Thyroid gland (tissue), 4 donors: ENCODE data around the gene MYH13. TPM values are rescaled to one million over a fixed set of nuclear protein-coding genes. Genes with fewer than 3 reads are reported as not detected.

Source experiments
- DNase-seq, 2 donors: peaks; one replicate each; pipeline ENCODE4 v3.0.0-alpha.2; 2019
- H3K27ac ChIP-seq, 3 donors: fragments of 200-600 bp; sonication (generic); 1 replicate in 2 of 3; 2 replicates in 1 of 3; pipeline ENCODE4 v1.5.1; 2016 to 2019; ENCODE audit warnings: mild to moderate bottlenecking in 1 of 3, moderate library complexity in 1 of 3
- H3K27me3 ChIP-seq: fragments of 200-600 bp; sonication (generic); one replicate; pipeline ENCODE4 v1.5.1; 2019
- H3K36me3 ChIP-seq, 2 donors: fragments of 200-600 bp; sonication (generic); one replicate each; pipeline ENCODE4 v1.5.1; 2016 to 2019
- H3K4me1 ChIP-seq, 2 donors: fragments of 200-600 bp; sonication (generic); one replicate each; pipeline ENCODE4 v1.5.1; 2017 to 2019
- H3K4me3 ChIP-seq, 3 donors: fragments of 200-600 bp; sonication (generic); replicated peaks in 1 of 3; 1 replicate in 2 of 3; 2 replicates in 1 of 3; pipeline ENCODE4 v1.5.1; 2016; ENCODE audit warnings: mild to moderate bottlenecking in 1 of 3
- H3K9me3 ChIP-seq: fragments of 200-600 bp; sonication (generic); one replicate; pipeline ENCODE4 v1.5.1; 2017
- POLR2A ChIP-seq, 2 donors: fragments of 450-650 bp; IDR thresholded peaks; one replicate each; pipeline ENCODE4 v1.6.1; 2017; ENCODE audit warnings: antibody characterized with exemption in 2 of 2, mild to moderate bottlenecking in 2 of 2, moderate library complexity in 1 of 2
- WGBS, 2 donors: methylation state at CpG; one replicate each; pipeline ENCODE4 v1.1.5; 2017; 5-methylcytosine and 5-hydroxymethylcytosine counted together
- intact Hi-C: fragments of 100-400 bp; cut with DNase I; formaldehyde crosslinking; loops from one replicate; pipeline ENCODE4 v1.15.1; 2023
- total RNA-seq, 4 donors: library from RNA; depleted of rRNA; stranded (reverse); fragments of >200 nt; gene quantifications; one replicate each; pipeline ENCODE4 v1.2.3, GENCODE V29; 2016
- TF ChIP-seq, protein P1 (sequence below), 6 experiments: fragments of 200-600 bp in 3 of 6; fragments of 450-650 bp in 3 of 6; sonication (generic) in 3 of 6; IDR thresholded peaks; one replicate each; pipeline ENCODE4 v1.5.1; 2016 to 2019; ENCODE audit warnings: antibody characterized with exemption in 6 of 6, mild to moderate bottlenecking in 2 of 6, inconsistent platforms in 1 of 6, moderate library complexity in 1 of 6

The MYH13 gene
- total RNA-seq, 4 donors from 2014 or later, result not detected

DNA sequence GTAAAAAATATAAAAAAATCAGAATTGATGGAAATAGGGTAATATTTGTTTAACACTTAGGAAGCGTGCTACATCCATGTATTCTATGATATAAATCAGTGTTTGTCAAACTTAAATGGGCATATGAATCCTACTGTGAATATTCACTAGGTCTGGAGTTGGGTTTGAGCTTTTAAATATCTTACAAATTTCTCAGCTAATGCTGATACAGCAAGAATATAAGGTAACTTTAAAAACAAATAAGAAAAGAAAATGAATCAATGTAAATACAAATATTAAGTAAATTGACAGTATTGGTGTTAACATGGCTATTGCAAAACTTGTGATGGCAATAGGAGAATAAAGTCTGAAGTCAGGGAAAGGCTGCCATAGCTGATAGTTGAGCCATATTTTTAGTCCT lies 3.6 kb downstream of the MYH13 start:
- Histone ChIP-seq H3K4me1 (no peaks in the 10 kb centered on the region), H3K9me3 (no peaks in the 10 kb centered on the region), H3K36me3 (no peaks in the 10 kb centered on the region), H3K27ac (no peak overlapping the region), H3K27me3 (no peaks in the 10 kb centered on the region), H3K4me3 (no peak overlapping the region)
- WGBS, 2 donors, result 78 to 83% methylated on average over 1 of the region's 1 CpG
- intact Hi-C loops, result no loop called here
- DNase-seq, result no peak
- TF ChIP-seq, protein P1, sequence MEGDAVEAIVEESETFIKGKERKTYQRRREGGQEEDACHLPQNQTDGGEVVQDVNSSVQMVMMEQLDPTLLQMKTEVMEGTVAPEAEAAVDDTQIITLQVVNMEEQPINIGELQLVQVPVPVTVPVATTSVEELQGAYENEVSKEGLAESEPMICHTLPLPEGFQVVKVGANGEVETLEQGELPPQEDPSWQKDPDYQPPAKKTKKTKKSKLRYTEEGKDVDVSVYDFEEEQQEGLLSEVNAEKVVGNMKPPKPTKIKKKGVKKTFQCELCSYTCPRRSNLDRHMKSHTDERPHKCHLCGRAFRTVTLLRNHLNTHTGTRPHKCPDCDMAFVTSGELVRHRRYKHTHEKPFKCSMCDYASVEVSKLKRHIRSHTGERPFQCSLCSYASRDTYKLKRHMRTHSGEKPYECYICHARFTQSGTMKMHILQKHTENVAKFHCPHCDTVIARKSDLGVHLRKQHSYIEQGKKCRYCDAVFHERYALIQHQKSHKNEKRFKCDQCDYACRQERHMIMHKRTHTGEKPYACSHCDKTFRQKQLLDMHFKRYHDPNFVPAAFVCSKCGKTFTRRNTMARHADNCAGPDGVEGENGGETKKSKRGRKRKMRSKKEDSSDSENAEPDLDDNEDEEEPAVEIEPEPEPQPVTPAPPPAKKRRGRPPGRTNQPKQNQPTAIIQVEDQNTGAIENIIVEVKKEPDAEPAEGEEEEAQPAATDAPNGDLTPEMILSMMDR (IDR thresholded peaks at IDR 0.05), result no peak

DNA sequence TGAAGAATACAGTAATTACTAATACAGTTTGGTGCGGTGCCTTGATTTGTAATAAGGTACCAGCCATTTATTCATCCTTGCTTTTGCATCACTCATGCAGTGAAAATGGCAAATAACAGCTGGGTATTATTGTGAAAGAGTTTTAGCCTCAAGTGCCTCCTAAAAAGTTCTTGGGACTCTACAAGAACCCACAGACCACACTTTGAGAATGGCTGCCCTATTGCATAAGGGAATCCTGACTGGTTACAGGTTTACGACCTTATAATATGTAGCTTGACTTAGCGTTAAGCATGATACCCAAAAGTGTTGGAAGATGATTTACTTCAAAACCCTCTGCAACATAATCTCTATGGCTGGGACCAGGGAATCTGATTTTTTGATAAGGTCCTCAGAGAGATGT lies 4.2 kb downstream of the MYH13 start:
- 93 to 95% methylated on average over 3 of the region's 3 CpGs for WGBS, 2 donors
- Histone ChIP-seq H3K27ac (no peak overlapping the region), H3K36me3 (no peaks in the 10 kb centered on the region), H3K4me1 (no peaks in the 10 kb centered on the region), H3K9me3 (no peaks in the 10 kb centered on the region), H3K4me3 (no peak overlapping the region), H3K27me3 (no peaks in the 10 kb centered on the region)
- no peak for DNase-seq
- intact Hi-C loops, result no loop called here
- TF ChIP-seq, protein P1 (IDR thresholded peaks at IDR 0.05), result no peak
- TF ChIP-seq POLR2A (IDR thresholded peaks at IDR 0.05), result no peak

DNA sequence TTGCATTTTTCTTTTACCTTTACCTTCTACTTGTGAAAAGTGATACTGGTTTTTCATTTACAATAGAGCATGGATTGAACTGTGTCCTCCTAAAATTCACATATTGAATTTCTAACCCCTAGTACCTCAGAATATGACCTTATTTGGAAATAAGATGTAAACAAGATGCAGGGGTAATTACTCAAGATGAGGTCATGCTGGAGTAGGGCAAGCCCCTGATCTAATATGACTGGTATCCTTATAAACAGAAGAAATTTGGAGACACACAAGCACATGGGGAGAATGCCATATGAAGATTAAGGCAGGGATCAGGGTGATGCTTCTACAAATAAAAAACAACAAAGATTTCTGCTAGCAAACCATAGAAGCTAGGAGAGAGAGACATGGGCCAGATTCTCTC lies 12.2 kb downstream of the MYH13 start:
- no peak for TF ChIP-seq POLR2A (IDR thresholded peaks at IDR 0.05)
- TF ChIP-seq, protein P1 (IDR thresholded peaks at IDR 0.05), result no peak
- H3K36me3 ChIP-seq, result no peaks in the 10 kb centered on the region
- intact Hi-C loops, result no loop called here
- no peak for DNase-seq
- H3K4me3 ChIP-seq, result no peak overlapping the region
- no peaks in the 10 kb centered on the region for H3K4me1 ChIP-seq
- H3K27ac ChIP-seq, result no peak overlapping the region
- no peaks in the 10 kb centered on the region for H3K9me3 ChIP-seq
- H3K27me3 ChIP-seq, result no peaks in the 10 kb centered on the region

GRCh38 chr17:10357768-10358167 lies 15.0 kb downstream of the MYH13 start:
- no peak for TF ChIP-seq POLR2A (IDR thresholded peaks at IDR 0.05)
- TF ChIP-seq, protein P1 (IDR thresholded peaks at IDR 0.05), result peak in 2 of 6 experiments; percentile 11 to 39
- Histone ChIP-seq H3K36me3 (no peaks in the 10 kb centered on the region), H3K9me3 (no peaks in the 10 kb centered on the region), H3K4me3 (no peak overlapping the region), H3K27ac (no peak overlapping the region), H3K4me1 (no peaks in the 10 kb centered on the region), H3K27me3 (no peaks in the 10 kb centered on the region)
- intact Hi-C loops, result no loop called here
- 6 to 8% methylated on average over 4 of the region's 4 CpGs for WGBS, 2 donors
- peak; percentile 2 to 14 for DNase-seq

DNA sequence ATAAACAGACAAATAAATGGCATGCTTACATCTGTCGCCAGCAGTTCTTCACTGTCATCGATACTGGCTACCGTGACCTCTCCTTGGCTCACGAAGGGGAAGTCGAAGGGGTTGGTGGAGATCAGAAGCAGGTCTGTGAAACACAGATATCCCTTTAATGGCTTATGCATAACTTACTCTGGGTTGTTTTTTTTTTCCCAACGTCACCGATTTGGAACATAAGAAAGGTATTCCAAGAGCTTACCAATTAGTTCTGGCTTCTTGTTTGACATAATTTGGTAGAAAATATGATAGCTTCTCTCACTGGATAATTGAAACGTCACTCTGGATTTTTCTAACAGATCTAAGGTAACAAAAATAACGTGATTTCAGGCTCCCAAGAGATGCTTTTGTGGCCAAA lies 18.2 kb downstream of the MYH13 start:
- Histone ChIP-seq H3K27ac (no peak overlapping the region), H3K4me1 (no peaks in the 10 kb centered on the region), H3K36me3 (no peaks in the 10 kb centered on the region), H3K4me3 (no peak overlapping the region), H3K27me3 (no peaks in the 10 kb centered on the region), H3K9me3 (no peaks in the 10 kb centered on the region)
- intact Hi-C loops, result no loop called here
- 80 to 85% methylated on average over 9 of the region's 9 CpGs for WGBS, 2 donors
- TF ChIP-seq, protein P1 (IDR thresholded peaks at IDR 0.05), result no peak
- TF ChIP-seq POLR2A (IDR thresholded peaks at IDR 0.05), result no peak
- no peak for DNase-seq
